HEK293T (cell line): ENCODE measurements around the gene KIF5B.
"Not testable (repeated sequence)": the region's sequence is repeated elsewhere in the genome, so short reads cannot be mapped to it uniquely, and the experiment has no call there.

Experiments
- BHLHE40 ChIP-seq: fragments of 450-650 bp; IDR thresholded peaks from 2 replicates; pipeline ENCODE4 v1.6.1; 2016; ENCODE audit warnings: mild to moderate bottlenecking, moderate library complexity, borderline replicate concordance
- CTBP1 ChIP-seq: fragments of 450-650 bp; IDR thresholded peaks from 2 replicates; pipeline ENCODE4 v1.6.1; 2016; ENCODE audit warnings: borderline replicate concordance
- ELF4 ChIP-seq: fragments of 450-650 bp; IDR thresholded peaks from 2 replicates; pipeline ENCODE4 v1.6.1; 2017; ENCODE audit warnings: antibody characterized with exemption
- FOXA1 ChIP-seq: fragments of 450-650 bp; IDR thresholded peaks from 2 replicates; pipeline ENCODE4 v1.6.1; 2016; ENCODE audit warnings: mild to moderate bottlenecking
- FOXK2 ChIP-seq: fragments of 450-650 bp; IDR thresholded peaks from 2 replicates; pipeline ENCODE4 v1.6.1; 2016; ENCODE audit warnings: mild to moderate bottlenecking
- FOXM1 ChIP-seq: fragments of 450-650 bp; IDR thresholded peaks from 2 replicates; pipeline ENCODE4 v1.6.1; 2017; ENCODE audit warnings: mild to moderate bottlenecking, borderline replicate concordance
- HDGF ChIP-seq: fragments of 450-650 bp; IDR thresholded peaks from 2 replicates; pipeline ENCODE4 v1.6.1; 2017; ENCODE audit warnings: antibody characterized with exemption, borderline replicate concordance
- SP1 ChIP-seq: fragments of 450-650 bp; IDR thresholded peaks from 2 replicates; pipeline ENCODE4 v1.6.1; 2017
- TARDBP ChIP-seq: fragments of 450-650 bp; IDR thresholded peaks from 2 replicates; pipeline ENCODE4 v1.6.1; 2016
- ZNF384 ChIP-seq: fragments of 450-650 bp; IDR thresholded peaks from 2 replicates; pipeline ENCODE4 v1.6.1; 2016

- TF ChIP-seq HDGF, TARDBP, FOXM1, FOXK2, SP1, ZNF384, FOXA1, ELF4, CTBP1, BHLHE40: not testable (repeated sequence)
Measured at GRCh38 chr10:31969847-31970246, 86.4 kb downstream of the KIF5B start.
